DMS114 treated with DMSO at 0.1 percent for 48 hours (cell line): ENCODE measurements around the gene NUP62.

Experiments
- DNase-seq: peaks from one replicate; lab custom pipeline; 2025; ENCODE audit not compliant: unreplicated experiment; lab: John Stamatoyannopoulos, UW

Gene NUP62

GRCh38 chr19:49904136-49904535, 25.2 kb downstream of the NUP62 start:
- DNase-seq: no peak

GRCh38 chr19:49896863-49897621, 32.3 kb downstream of the NUP62 start, which contains the start of gene IL4I1:
Gene IL4I1 (minus strand): TSS chr19:49896887. CDS start chr19:49896160, 727 bp downstream.
- DNase-seq: no peak

GRCh38 chr19:49895566-49896297, 33.6 kb downstream of the NUP62 start:
- DNase-seq: no peak

- DNase-seq: no peak
Measured at GRCh38 chr19:49894879-49895565, 34.3 kb downstream of the NUP62 start.

- no peak for DNase-seq
Measured at GRCh38 chr19:49894011-49894664, 35.2 kb downstream of the NUP62 start.

- DNase-seq: no peak
Measured at GRCh38 chr19:49892716-49893115, 36.6 kb downstream of the NUP62 start.

GRCh38 chr19:49891393-49891792, 37.9 kb downstream of the NUP62 start:
- no peak for DNase-seq

- no peak for DNase-seq
Measured at GRCh38 chr19:49890349-49891311, 38.7 kb downstream of the NUP62 start.

- DNase-seq: no peak
Measured at GRCh38 chr19:49889687-49890348, 39.5 kb downstream of the NUP62 start.

- DNase-seq: no peak
Measured at GRCh38 chr19:49889038-49889686, 40.1 kb downstream of the NUP62 start.

- DNase-seq: no peak
Measured at GRCh38 chr19:49888510-49888824, 40.8 kb downstream of the NUP62 start.

GRCh38 chr19:49887665-49888509, 41.4 kb downstream of the NUP62 start:
- no peak for DNase-seq

- DNase-seq: no peak
Measured at GRCh38 chr19:49887037-49887664, 42.2 kb downstream of the NUP62 start.

GRCh38 chr19:49884760-49885159, 44.5 kb downstream of the NUP62 start:
- no peak for DNase-seq

GRCh38 chr19:49884109-49884508, 45.2 kb downstream of the NUP62 start:
- no peak for DNase-seq

GRCh38 chr19:49883094-49883493, 46.2 kb downstream of the NUP62 start:
- DNase-seq: no peak

GRCh38 chr19:49882643-49883042, 46.7 kb downstream of the NUP62 start:
- no peak for DNase-seq
